Caco-2 (cell line): ENCODE results near the gene FARS2. TPM values are rescaled to one million over a fixed set of nuclear protein-coding genes. Genes with fewer than 3 reads are reported as not detected.

ENCODE experiments used
- BruUV-seq: library from RNA; stranded (reverse); fragments of 400-500 nt; replicated peaks from 2 replicates; lab custom pipeline; 2021; lab: Mats Ljungman, UMichigan
- CTCF ChIA-PET: fragments of 300-600 bp; sonication (Branson Sonifier 250); formaldehyde crosslinking; loops from one replicate; lab custom pipeline; 2022; ENCODE audit warnings: antibody characterized with exemption; lab: Charles Lee
- POLR2A ChIA-PET: fragments of 300-600 bp; sonication (Branson Sonifier 250); formaldehyde crosslinking; loops from one replicate; lab custom pipeline; 2022; ENCODE audit warnings: antibody characterized with exemption; lab: Charles Lee
- DNase-seq, 2 experiments: peaks; one replicate each; pipeline versions ENCODE4 v3.0.0 to v3.0.0-alpha.2; 2020 to 2022
- H3K27me3 ChIP-seq: replicated peaks from 2 replicates; pipeline ENCODE4 v1.6.0; 2011; ENCODE audit warnings: low read length; ENCODE audit not compliant: control insufficient read depth, insufficient read depth
- H3K36me3 ChIP-seq: 2 replicates; pipeline ENCODE4 v1.5.1; 2011; ENCODE audit warnings: low read length; ENCODE audit not compliant: control insufficient read depth, insufficient read depth
- H3K4me1 ChIP-seq: fragments of 250-450 bp; sonication (Bioruptor Pico); 2 replicates; pipeline ENCODE4 v1.5.1; 2020; ENCODE audit warnings: mild to moderate bottlenecking
- H3K4me3 ChIP-seq: 2 replicates; pipeline ENCODE4 v1.5.1; 2011; ENCODE audit warnings: low read depth, mild to moderate bottlenecking, control low read depth, low read length
- H3K9me3 ChIP-seq: fragments of 250-450 bp; sonication (Bioruptor Pico); 2 replicates; pipeline ENCODE4 v1.5.1; 2020; ENCODE audit warnings: mild to moderate bottlenecking, moderate library complexity
- H3K27ac Mint-ChIP-seq: one replicate; pipeline ENCODE4 v1.8.0; 2022; ENCODE audit warnings: mixed read lengths; ENCODE audit not compliant: unreplicated experiment
- H3K27me3 Mint-ChIP-seq: one replicate; pipeline ENCODE4 v1.8.0; 2022; ENCODE audit warnings: mixed read lengths; ENCODE audit not compliant: insufficient read depth, unreplicated experiment
- H3K36me3 Mint-ChIP-seq: one replicate; pipeline ENCODE4 v1.8.0; 2022; ENCODE audit warnings: mild to moderate bottlenecking, mixed read lengths; ENCODE audit not compliant: insufficient read depth, unreplicated experiment
- H3K4me1 Mint-ChIP-seq: one replicate; pipeline ENCODE4 v1.8.0; 2022; ENCODE audit warnings: low read depth, mixed read lengths; ENCODE audit not compliant: unreplicated experiment
- H3K4me3 Mint-ChIP-seq: one replicate; pipeline ENCODE4 v1.8.0; 2022; ENCODE audit warnings: mild to moderate bottlenecking, moderate library complexity, mixed read lengths; ENCODE audit not compliant: unreplicated experiment
- H3K9me3 Mint-ChIP-seq: one replicate; pipeline ENCODE4 v1.8.0; 2022; ENCODE audit warnings: mixed read lengths; ENCODE audit not compliant: unreplicated experiment
- CTCF ChIP-seq, 2 experiments: fragments of 200-600 bp in 1 of 2; IDR thresholded peaks; 1 replicate in 1 of 2; 2 replicates in 1 of 2; pipeline versions ENCODE4 v1.5.1 to v1.8.0; 2011 to 2022; ENCODE audit warnings: antibody characterized with exemption in 1 of 2, control low read depth in 1 of 2, inconsistent platforms in 1 of 2, low read depth in 1 of 2, low read length in 1 of 2, mild to moderate bottlenecking in 1 of 2, moderate library complexity in 1 of 2; ENCODE audit not compliant: insufficient read depth in 1 of 2, severe bottlenecking in 1 of 2, unreplicated experiment in 1 of 2
- intact Hi-C: fragments of 100-400 bp; cut with micrococcal nuclease; formaldehyde crosslinking; loops from one replicate; pipeline ENCODE4 v1.10.0; 2022; ENCODE audit not compliant: unreplicated experiment
- total RNA-seq: library from RNA; stranded (reverse); gene quantifications from 2 replicates; pipeline ENCODE4 v1.2.3, GENCODE V29; 2022

The FARS2 gene
- total RNA-seq, 1 experiment from 2014 or later: 15.4 TPM

- H3K4me3 ChIP-seq: no peak overlapping the region
- intact Hi-C loops: no loop called here
- H3K4me1 Mint-ChIP-seq: no peaks in the 10 kb centered on the region
- no TSS peak for BruUV-seq
- ChIA-PET POLR2A (no interaction called here), CTCF (no interaction called here)
- no peaks in the 10 kb centered on the region for H3K36me3 ChIP-seq
- no peaks in the 10 kb centered on the region for H3K27me3 ChIP-seq
- no peak overlapping the region for H3K4me3 Mint-ChIP-seq
- TF ChIP-seq CTCF (IDR thresholded peaks at IDR 0.05; ENCODE audit: insufficient read depth in 1 of 2, low read depth in 1 of 2, low read length in 1 of 2, severe bottlenecking in 1 of 2, unreplicated experiment in 1 of 2): no peak
- H3K9me3 ChIP-seq: no peaks in the 10 kb centered on the region; the same call in 1 of the 2 replicates
- no peak for DNase-seq
- peaks cover 10% of the 10 kb centered on the region for H3K9me3 Mint-ChIP-seq
- H3K27ac Mint-ChIP-seq: no peak overlapping the region
- H3K36me3 Mint-ChIP-seq: no peaks in the 10 kb centered on the region
- H3K27me3 Mint-ChIP-seq: no peaks in the 10 kb centered on the region
- H3K4me1 ChIP-seq: no peaks in the 10 kb centered on the region
Measured at GRCh38 chr6:5403076-5403475, 141.8 kb downstream of the FARS2 start.

GRCh38 chr6:5403609-5404008 is 142.3 kb downstream of the FARS2 start:
- Mint-ChIP-seq H3K4me3 (no peak overlapping the region), H3K4me1 (no peaks in the 10 kb centered on the region), H3K9me3 (peaks cover 10% of the 10 kb centered on the region), H3K27ac (no peak overlapping the region), H3K36me3 (no peaks in the 10 kb centered on the region), H3K27me3 (no peaks in the 10 kb centered on the region)
- no TSS peak for BruUV-seq
- no peak for DNase-seq
- Histone ChIP-seq H3K36me3 (no peaks in the 10 kb centered on the region), H3K4me3 (no peak overlapping the region), H3K9me3 (no peaks in the 10 kb centered on the region; the same call in 1 of the 2 replicates), H3K4me1 (no peaks in the 10 kb centered on the region), H3K27me3 (no peaks in the 10 kb centered on the region)
- ChIA-PET POLR2A (no interaction called here), CTCF (no interaction called here)
- intact Hi-C loops: no loop called here
- TF ChIP-seq CTCF (IDR thresholded peaks at IDR 0.05; ENCODE audit: insufficient read depth in 1 of 2, low read depth in 1 of 2, low read length in 1 of 2, severe bottlenecking in 1 of 2, unreplicated experiment in 1 of 2): no peak

GRCh38 chr6:5405976-5406375 is 144.7 kb downstream of the FARS2 start:
- no peaks in the 10 kb centered on the region for H3K4me1 Mint-ChIP-seq
- BruUV-seq: no TSS peak
- H3K27me3 Mint-ChIP-seq: no peaks in the 10 kb centered on the region
- no peak for DNase-seq
- no peak overlapping the region for H3K4me3 Mint-ChIP-seq
- H3K4me3 ChIP-seq: no peak overlapping the region
- no peaks in the 10 kb centered on the region for H3K36me3 Mint-ChIP-seq
- intact Hi-C loops: no loop called here
- H3K9me3 Mint-ChIP-seq: peaks cover 10% of the 10 kb centered on the region
- H3K27ac Mint-ChIP-seq: no peak overlapping the region
- CTCF ChIA-PET: no interaction called here
- no peaks in the 10 kb centered on the region for H3K27me3 ChIP-seq
- H3K9me3 ChIP-seq: no peaks in the 10 kb centered on the region; the same call in 1 of the 2 replicates
- H3K36me3 ChIP-seq: no peaks in the 10 kb centered on the region
- no peak for TF ChIP-seq CTCF (IDR thresholded peaks at IDR 0.05; ENCODE audit: insufficient read depth in 1 of 2, low read depth in 1 of 2, low read length in 1 of 2, severe bottlenecking in 1 of 2, unreplicated experiment in 1 of 2)
- POLR2A ChIA-PET: no interaction called here
- H3K4me1 ChIP-seq: no peaks in the 10 kb centered on the region
